Mononuclear cell (primary cell): ENCODE results near the gene FGL2. TPM values are rescaled to one million over a fixed set of nuclear protein-coding genes. Genes with fewer than 3 reads are reported as not detected.
"Not testable (repeated sequence)": the region's sequence is repeated elsewhere in the genome, so short reads cannot be mapped to it uniquely, and the experiment has no call there.

Experiments
- H3K27me3 ChIP-seq: 2 replicates; pipeline ENCODE4 v1.6.0; 2011; ENCODE audit warnings: low read length, control low read depth; ENCODE audit not compliant: insufficient read depth
- H3K4me1 ChIP-seq: 2 replicates; pipeline ENCODE4 v1.5.1; 2011; ENCODE audit warnings: mild to moderate bottlenecking, low read length, control low read depth; ENCODE audit not compliant: insufficient read depth
- H3K4me3 ChIP-seq: 2 replicates; pipeline ENCODE4 v1.5.1; 2011; ENCODE audit warnings: mild to moderate bottlenecking, low read length, moderate library complexity
- H3K9me3 ChIP-seq: 2 replicates; pipeline ENCODE4 v1.5.1; 2011; ENCODE audit warnings: low read depth, mild to moderate bottlenecking, control low read depth, low read length
- total RNA-seq: library from RNA; depleted of rRNA; stranded (reverse); fragments of >200 nt; gene quantifications from one replicate; pipeline ENCODE4 v1.2.3, GENCODE V29; 2012

FGL2 gene
- total RNA-seq, 1 donor = 37.4 TPM

DNA sequence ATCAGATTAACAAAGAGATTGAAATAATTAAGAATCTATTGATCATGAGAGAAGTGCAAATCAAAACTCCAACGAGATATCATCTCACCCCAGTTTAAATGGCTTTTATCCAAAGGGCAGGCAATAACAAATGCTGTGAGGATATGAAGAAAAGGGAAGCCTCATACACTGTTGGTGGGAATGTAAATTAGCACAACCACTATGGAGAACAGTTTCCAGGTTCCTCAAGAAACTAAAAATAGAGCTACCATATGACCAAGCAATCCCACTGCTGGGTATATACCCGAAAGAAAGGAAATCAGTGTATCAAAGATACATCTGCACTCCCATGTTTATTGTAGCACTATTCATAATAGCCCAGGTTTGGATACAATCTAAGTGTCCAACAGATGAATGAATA lies 13.8 kb downstream of the FGL2 start:
- Histone ChIP-seq H3K4me3 (no peak overlapping the region), H3K4me1 (peaks cover 78% of the 10 kb centered on the region), H3K9me3 (no peaks in the 10 kb centered on the region), H3K27me3 (no peaks in the 10 kb centered on the region)

GRCh38 chr7:77184990-77185389 lies 14.6 kb downstream of the FGL2 start:
- H3K4me3 ChIP-seq = no peak overlapping the region
- peaks cover 69% of the 10 kb centered on the region for H3K4me1 ChIP-seq
- no peaks in the 10 kb centered on the region for H3K9me3 ChIP-seq
- no peaks in the 10 kb centered on the region for H3K27me3 ChIP-seq

- H3K4me1 ChIP-seq = peaks cover 64% of the 10 kb centered on the region
- H3K4me3 ChIP-seq = no peak overlapping the region
- H3K27me3 ChIP-seq = no peaks in the 10 kb centered on the region
These were observed 15.2 kb downstream of the FGL2 start for GRCh38 chr7:77184463-77184862.

DNA sequence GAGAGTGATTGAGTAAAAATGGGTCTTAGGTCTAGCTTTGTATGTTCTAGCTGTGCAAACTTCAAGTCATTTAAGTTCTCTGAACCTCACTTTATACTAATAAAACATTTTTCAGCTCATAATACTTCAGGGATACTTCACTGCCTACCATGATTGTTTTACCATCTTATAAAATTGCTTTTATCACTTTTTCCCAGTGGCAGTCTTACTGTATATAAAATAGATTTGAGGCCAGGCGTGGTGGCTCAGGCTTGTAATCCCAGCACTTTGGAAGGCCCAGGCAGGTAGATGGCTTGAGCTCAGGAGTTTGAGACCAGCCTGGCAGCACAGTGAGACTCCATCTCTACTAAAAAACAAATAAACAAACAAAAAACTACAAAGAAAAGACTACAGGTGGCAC lies 17.4 kb downstream of the FGL2 start:
- H3K4me3 ChIP-seq = no peak overlapping the region

More at GRCh38 chr7:77184463-77184862, 15.2 kb downstream of the FGL2 start:
- H3K9me3 ChIP-seq = no peaks in the 10 kb centered on the region

DNA sequence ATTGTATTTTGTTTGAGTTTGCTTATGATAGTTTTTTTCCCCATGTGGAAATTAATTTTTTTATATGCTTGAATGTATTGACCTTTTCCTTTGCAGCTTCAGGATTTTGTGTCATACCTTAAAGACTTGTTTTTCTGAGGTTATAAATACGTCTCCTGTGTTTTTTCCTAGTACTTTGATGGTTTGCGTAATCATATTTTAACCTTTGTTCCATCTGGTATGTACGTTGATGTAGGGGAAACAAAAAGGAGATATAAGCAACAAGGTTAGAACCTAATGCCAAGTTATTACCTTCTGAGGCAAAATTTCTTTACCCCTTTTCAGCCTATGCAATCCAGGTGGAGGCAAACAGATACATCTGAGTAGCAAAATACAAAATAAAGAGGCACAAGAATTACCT lies 17.9 kb downstream of the FGL2 start:
- no peaks in the 10 kb centered on the region for H3K9me3 ChIP-seq
- H3K4me1 ChIP-seq = peaks cover 37% of the 10 kb centered on the region
- no peaks in the 10 kb centered on the region for H3K27me3 ChIP-seq
- no peak overlapping the region for H3K4me3 ChIP-seq

More for the DNA sequence above, 17.4 kb downstream of the FGL2 start:
- Histone ChIP-seq H3K9me3 (no peaks in the 10 kb centered on the region), H3K27me3 (no peaks in the 10 kb centered on the region), H3K4me1 (peaks cover 43% of the 10 kb centered on the region)

DNA sequence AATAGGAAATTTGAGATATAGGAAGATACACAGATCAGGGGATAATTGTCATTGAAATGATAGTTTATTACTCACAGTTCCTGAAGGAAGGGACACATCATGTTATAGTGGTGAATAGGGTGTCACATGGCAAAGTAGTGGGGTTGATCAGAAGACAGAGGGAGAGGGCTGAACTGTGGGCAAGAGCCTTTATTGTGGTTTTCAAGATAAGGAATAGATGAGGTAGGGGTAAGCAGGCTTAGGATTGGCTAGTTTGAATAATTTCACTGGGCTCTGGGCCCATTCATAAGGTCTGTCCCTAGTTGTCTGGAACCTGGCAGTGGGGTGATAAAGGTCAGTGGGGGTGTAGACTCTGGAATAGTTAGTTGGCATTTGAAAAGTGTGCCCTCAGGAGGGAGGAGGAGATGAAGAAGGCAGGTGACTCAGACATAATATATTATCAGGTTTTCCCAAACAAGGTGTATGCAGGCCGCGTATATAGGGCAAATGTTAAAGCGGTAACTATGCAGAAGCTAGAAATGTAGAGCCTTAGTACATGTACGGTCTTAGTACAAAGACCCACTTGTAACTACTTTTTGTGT lies 18.5 kb downstream of the FGL2 start:
- no peaks in the 10 kb centered on the region for H3K9me3 ChIP-seq
- peaks cover 31% of the 10 kb centered on the region for H3K4me1 ChIP-seq
- H3K27me3 ChIP-seq = no peaks in the 10 kb centered on the region

GRCh38 chr7:77178024-77178423 lies 21.6 kb downstream of the FGL2 start:
- peaks cover 10% of the 10 kb centered on the region for H3K4me1 ChIP-seq
- H3K9me3 ChIP-seq, H3K27me3 ChIP-seq, H3K4me3 ChIP-seq: not testable (repeated sequence)

More for the DNA sequence above, 18.5 kb downstream of the FGL2 start:
- H3K4me3 ChIP-seq = no peak overlapping the region

DNA sequence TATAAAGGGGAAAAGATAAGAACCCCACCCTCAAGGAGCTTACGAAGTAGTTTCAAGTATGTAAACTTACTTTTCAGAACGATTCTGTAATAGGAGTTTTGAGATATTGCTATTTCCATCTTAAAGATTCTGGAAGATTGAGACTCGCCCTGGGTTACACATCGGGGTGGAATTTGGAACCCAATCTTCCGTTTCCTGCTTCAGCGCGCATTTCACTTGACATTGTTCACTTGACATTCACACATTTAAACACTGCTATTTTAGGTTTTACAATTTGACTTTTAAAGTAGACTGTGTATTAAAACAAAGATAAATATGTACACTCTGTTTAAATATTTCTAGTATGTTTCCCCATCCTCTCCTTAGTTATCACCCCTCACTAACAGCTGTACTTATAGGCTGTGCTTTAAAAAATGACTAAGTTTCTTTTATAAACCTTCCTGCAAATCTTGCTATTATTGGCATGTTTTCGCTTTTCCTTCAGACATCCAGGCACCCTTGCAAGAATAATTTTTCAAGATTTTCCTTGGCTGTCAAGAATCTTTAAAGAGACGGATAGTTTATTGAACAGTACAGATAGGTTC lies 22.2 kb downstream of the FGL2 start:
- not testable (repeated sequence) for H3K9me3 ChIP-seq, H3K4me3 ChIP-seq, H3K27me3 ChIP-seq, H3K4me1 ChIP-seq

DNA sequence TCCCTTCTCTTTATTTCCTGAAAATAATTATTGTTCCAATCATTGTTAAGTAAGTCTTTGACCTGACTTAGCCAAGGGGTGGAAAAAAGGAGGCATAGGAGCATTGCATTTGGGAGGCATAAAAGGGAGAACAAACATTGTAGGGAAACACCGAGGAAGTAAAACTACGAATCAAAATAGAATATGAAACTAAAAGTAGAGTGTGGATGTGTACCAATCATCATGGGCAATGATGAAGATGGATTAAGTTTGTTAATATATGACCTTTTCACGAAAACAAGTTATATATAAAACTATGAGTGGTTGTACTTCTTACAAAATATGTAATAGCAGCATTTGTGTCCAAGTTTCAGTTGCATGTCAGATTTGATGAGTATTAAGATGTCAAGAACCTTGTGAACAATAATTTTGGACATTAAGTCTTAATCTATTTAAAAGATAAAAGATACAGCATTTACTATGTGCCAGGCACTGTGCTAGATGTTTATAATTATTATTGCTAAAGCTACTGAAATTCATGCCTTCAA lies 24.3 kb downstream of the FGL2 start:
- H3K27me3 ChIP-seq, H3K4me1 ChIP-seq, H3K4me3 ChIP-seq, H3K9me3 ChIP-seq: not testable (repeated sequence)

DNA sequence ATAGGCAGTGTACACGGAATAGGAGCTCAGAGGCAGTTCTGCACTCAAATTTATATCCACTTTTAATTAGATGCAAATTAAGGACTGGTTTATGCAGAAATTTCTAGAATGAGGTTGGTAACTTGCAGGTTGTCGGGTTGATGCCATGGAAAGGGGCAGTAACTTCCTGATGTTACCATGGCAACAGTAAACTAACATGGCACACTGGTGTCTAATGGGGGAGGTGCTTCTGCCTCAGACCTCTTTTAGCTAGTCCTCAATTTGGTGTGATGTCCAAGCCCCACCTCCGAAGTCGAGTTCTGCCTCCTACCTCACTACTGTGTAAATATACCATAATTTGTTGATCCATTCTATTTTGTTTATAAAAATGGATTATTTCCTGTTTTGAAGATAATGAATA lies 25.2 kb downstream of the FGL2 start:
- not testable (repeated sequence) for H3K4me1 ChIP-seq, H3K9me3 ChIP-seq, H3K4me3 ChIP-seq, H3K27me3 ChIP-seq

- not testable (repeated sequence) for H3K9me3 ChIP-seq, H3K4me3 ChIP-seq, H3K4me1 ChIP-seq, H3K27me3 ChIP-seq
These were observed 27.0 kb downstream of the FGL2 start for GRCh38 chr7:77172437-77173172.

DNA sequence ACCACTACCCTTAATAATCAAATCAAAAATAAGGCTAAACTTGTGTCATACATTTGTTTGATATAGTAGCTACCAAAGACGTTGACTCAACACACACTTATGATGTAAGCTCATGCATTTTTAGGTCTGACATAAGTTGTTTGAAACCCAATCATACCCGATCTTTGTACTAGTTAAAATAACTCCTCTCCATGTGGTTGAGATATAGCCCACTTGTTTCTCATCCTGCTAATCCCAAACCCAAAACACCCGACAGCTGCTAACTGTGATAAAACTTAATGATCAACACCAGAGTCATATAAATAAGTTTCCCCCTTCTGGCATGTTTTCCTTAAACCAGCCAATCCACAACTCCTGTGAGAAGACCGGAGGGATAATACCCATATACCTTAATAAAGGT lies 28.5 kb downstream of the FGL2 start:
- H3K4me3 ChIP-seq, H3K27me3 ChIP-seq, H3K9me3 ChIP-seq, H3K4me1 ChIP-seq: not testable (repeated sequence)

- Histone ChIP-seq H3K4me1 (peaks cover 22% of the 10 kb centered on the region), H3K27me3 (no peaks in the 10 kb centered on the region), H3K4me3 (no peak overlapping the region), H3K9me3 (no peaks in the 10 kb centered on the region)
These were observed 42.2 kb downstream of the FGL2 start for GRCh38 chr7:77157446-77157845.

GRCh38 chr7:77157034-77157433 lies 42.6 kb downstream of the FGL2 start:
- H3K9me3 ChIP-seq, H3K4me3 ChIP-seq, H3K27me3 ChIP-seq: not testable (repeated sequence)
- peaks cover 25% of the 10 kb centered on the region for H3K4me1 ChIP-seq

- H3K4me3 ChIP-seq, H3K27me3 ChIP-seq: not testable (repeated sequence)
These were observed 43.8 kb downstream of the FGL2 start for GRCh38 chr7:77155601-77156377.

More at GRCh38 chr7:77155601-77156377, 43.8 kb downstream of the FGL2 start:
- H3K9me3 ChIP-seq = not testable (repeated sequence)
- H3K4me1 ChIP-seq = peaks cover 32% of the 10 kb centered on the region
